G401 (cell line): ENCODE measurements around the gene DNAI4. TPM values are rescaled to one million over a fixed set of nuclear protein-coding genes. Genes with fewer than 3 reads are reported as not detected.
"Not testable (repeated sequence)": the region's sequence is repeated elsewhere in the genome, so short reads cannot be mapped to it uniquely, and the experiment has no call there.

Experiments
- DNase-seq: peaks from one replicate; pipeline ENCODE4 v3.0.0-alpha.2; 2015; ENCODE audit warnings: low spot score
- in situ Hi-C: cut with HindIII; loops from 2 replicates; pipeline ENCODE4 v1.10.0; 2016; ENCODE audit warnings: low sequenced_read_pairs, mixed read lengths
- total RNA-seq: library from RNA; depleted of rRNA; stranded (reverse); fragments of >200 nt; shearing (Covaris generic); gene quantifications from 2 replicates; pipeline ENCODE4 v1.2.3, GENCODE V29; 2014

Gene DNAI4
- total RNA-seq, 1 experiment from 2014 or later = 7.3 TPM

- DNase-seq = no peak
- in situ Hi-C loops = no loop called here
Measured at GRCh38 chr1:66930823-66931174, 6.1 kb upstream of the DNAI4 start.

- in situ Hi-C loops = no loop called here
- DNase-seq = peak; percentile 92
Measured at GRCh38 chr1:66929999-66930822, 5.6 kb upstream of the DNAI4 start.

- in situ Hi-C loops = no loop called here
- no peak for DNase-seq
Measured at GRCh38 chr1:66929691-66929998, 5.0 kb upstream of the DNAI4 start.

- in situ Hi-C loops = no loop called here
- no peak for DNase-seq
Measured at GRCh38 chr1:66929146-66929688, 4.6 kb upstream of the DNAI4 start.

GRCh38 chr1:66927528-66927927 is 2.9 kb upstream of the DNAI4 start:
- in situ Hi-C loops = no loop called here
- no peak for DNase-seq

GRCh38 chr1:66925944-66926343 is 1.3 kb upstream of the DNAI4 start:
- peak; percentile 64 for DNase-seq
- in situ Hi-C loops = no loop called here

- in situ Hi-C loops = no loop called here
- no peak for DNase-seq
Measured at GRCh38 chr1:66925558-66925910, 878 bp upstream of the DNAI4 start.

- no peak for DNase-seq
- in situ Hi-C loops = no loop called here
Measured at GRCh38 chr1:66920543-66920942, 4.1 kb downstream of the DNAI4 start.

GRCh38 chr1:66919828-66920227 is 4.8 kb downstream of the DNAI4 start:
- in situ Hi-C loops = no loop called here
- no peak for DNase-seq

- DNase-seq = no peak
- in situ Hi-C loops = no loop called here
Measured at GRCh38 chr1:66919063-66919462, 5.6 kb downstream of the DNAI4 start.

- in situ Hi-C loops = no loop called here
- DNase-seq = no peak
Measured at GRCh38 chr1:66917476-66917875, 7.2 kb downstream of the DNAI4 start.

- no peak for DNase-seq
Measured at GRCh38 chr1:66916320-66916719, 8.3 kb downstream of the DNAI4 start.

GRCh38 chr1:66915203-66915602 is 9.5 kb downstream of the DNAI4 start:
- in situ Hi-C loops, DNase-seq: not testable (repeated sequence)

More at GRCh38 chr1:66916320-66916719, 8.3 kb downstream of the DNAI4 start:
- in situ Hi-C loops = no loop called here

- DNase-seq = no peak
- in situ Hi-C loops = no loop called here
Measured at GRCh38 chr1:66893712-66894111, 30.9 kb downstream of the DNAI4 start.

- in situ Hi-C loops = no loop called here
- DNase-seq = no peak
Measured at GRCh38 chr1:66890621-66891020, 34.0 kb downstream of the DNAI4 start.

GRCh38 chr1:66889030-66889429 is 35.6 kb downstream of the DNAI4 start:
- in situ Hi-C loops = no loop called here
- no peak for DNase-seq

GRCh38 chr1:66876664-66877063 is 48.0 kb downstream of the DNAI4 start:
- no peak for DNase-seq
- in situ Hi-C loops = no loop called here

GRCh38 chr1:66873111-66873510 is 51.5 kb downstream of the DNAI4 start:
- DNase-seq = no peak
- in situ Hi-C loops = no loop called here

GRCh38 chr1:66872024-66872423 is 52.6 kb downstream of the DNAI4 start:
- DNase-seq, in situ Hi-C loops: not testable (repeated sequence)

- no peak for DNase-seq
- in situ Hi-C loops = no loop called here
Measured at GRCh38 chr1:66867501-66867900, 57.2 kb downstream of the DNAI4 start.

GRCh38 chr1:66860529-66860928 is 64.1 kb downstream of the DNAI4 start:
- no peak for DNase-seq
- in situ Hi-C loops = no loop called here
